HG02571 (cell line): ENCODE results near the gene PIGH.
"Not testable (repeated sequence)": the region's sequence is repeated elsewhere in the genome, so short reads cannot be mapped to it uniquely, and the experiment has no call there.

Source experiments
- ATAC-seq: cut with Tn5 transposase; IDR thresholded peaks from one replicate; pipeline ENCODE4 v1.9.1; 2021; ENCODE audit warnings: mild to moderate bottlenecking, moderate library complexity; ENCODE audit not compliant: unreplicated experiment

PIGH gene

GRCh38 chr14:67555518-67556090, 44.5 kb downstream of the PIGH start:
- ATAC-seq = no peak

GRCh38 chr14:67554341-67554740, 45.7 kb downstream of the PIGH start:
- ATAC-seq = no peak

- ATAC-seq = no peak
These were observed 46.5 kb downstream of the PIGH start for GRCh38 chr14:67553547-67553946.

GRCh38 chr14:67551940-67552339, 48.1 kb downstream of the PIGH start:
- ATAC-seq = no peak

- ATAC-seq = no peak
These were observed 48.9 kb downstream of the PIGH start for GRCh38 chr14:67551123-67551522.

DNA sequence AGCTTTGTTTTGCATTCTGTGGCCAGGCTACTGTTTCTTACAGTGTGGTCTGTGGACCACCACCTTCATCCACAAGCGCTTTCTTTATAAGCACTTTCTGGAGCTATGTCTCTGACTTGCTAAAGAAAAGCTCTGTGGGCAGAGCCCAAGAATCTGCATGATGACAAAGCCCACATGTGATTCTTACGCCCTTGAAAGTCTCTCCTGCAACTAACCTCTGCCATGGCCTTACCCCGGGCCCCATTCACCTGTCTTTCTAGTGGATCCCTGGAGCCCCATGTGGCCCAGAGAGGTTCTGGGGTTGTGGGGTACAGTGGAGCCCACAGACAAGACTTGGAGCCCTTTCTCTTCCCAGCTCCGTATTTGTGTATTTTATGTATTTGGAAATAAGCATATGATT, 50.3 kb downstream of the PIGH start:
- no peak for ATAC-seq

GRCh38 chr14:67547224-67547780, 52.8 kb downstream of the PIGH start:
- no peak for ATAC-seq

DNA sequence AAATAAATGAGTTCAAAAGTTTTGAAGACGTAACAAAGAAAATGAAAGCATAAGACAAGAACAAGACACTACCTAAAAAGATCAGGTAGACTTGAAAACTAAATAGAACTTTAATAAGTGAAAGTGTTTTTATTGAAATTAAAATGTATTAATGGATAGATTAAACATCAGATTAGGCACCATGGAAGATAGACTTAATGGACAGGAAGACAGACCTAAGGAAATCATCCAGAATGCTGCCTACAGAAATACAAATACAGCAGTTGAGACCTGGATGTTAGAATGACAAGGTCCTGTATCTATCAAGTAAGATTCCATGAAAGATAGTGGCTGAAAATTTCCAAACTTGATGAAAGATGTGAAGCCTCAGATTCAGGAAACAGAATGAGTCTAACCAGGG, 55.5 kb downstream of the PIGH start:
- ATAC-seq = no peak

DNA sequence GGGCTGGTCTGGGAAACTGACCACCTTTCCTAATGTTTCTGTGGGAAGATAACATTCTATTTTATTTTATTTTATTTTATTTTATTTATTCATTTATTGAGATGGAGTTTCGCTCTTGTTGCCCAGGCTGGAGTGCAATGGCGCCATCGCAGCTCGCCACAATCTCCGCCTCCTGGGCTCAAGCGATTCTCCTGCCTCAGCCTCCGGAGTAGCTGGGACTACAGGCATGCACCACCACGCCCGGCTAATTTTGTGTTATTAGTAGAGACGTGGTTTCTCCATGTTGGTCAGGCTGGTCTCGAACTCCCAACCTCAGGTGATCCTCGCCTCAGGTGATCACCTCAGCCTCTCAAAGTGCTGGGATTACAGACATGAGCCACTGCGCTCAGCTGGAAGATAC, 57.4 kb downstream of the PIGH start:
- not testable (repeated sequence) for ATAC-seq

DNA sequence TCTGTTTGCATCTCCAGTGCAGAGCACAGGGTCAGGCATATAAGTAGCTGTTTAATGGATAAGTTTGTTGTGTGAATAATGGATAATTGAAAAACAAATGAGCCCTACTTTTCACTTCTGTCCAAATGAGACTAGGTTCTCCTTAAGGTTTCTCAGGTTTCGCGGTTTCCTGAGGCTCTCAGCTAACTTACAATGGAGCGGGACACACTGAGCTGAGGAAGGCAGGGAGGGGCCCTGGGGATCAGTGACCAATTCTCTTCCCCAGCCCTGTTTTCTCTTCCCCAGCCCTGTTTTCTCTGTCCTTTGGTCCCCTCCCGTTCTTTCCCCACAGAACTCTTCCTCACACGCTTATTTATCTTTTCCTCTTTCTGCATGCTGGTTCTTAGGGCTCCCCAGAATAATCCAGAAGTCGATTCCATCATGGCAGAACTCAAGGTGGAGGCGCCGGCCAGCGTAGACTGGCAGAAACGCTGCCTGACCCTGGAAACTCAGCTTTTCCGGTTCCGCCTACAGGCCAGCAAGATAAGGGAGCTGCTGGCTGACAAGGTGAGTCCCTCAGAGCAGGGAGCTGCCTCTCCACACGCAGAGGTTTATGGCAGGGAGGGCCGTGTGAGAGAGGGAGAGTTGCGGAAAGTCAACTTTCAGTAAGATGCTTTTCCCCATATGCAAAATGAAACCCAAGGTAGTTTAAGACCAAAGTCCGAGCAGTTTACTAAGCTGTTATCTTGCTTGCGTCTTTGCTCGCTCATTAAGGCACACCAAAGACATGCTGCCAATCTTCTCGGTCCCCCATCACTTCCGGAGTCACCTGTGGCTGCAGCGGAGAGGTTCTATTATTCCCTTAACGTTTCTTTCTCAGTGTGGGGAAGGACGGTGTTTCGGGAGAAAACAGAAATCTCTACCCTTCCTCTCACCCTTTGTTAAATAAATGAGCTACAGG, 58.4 kb downstream of the PIGH start:
- no peak for ATAC-seq
